MCF 10A (cell line): Measurements from ENCODE around the gene IFITM2. TPM values are rescaled to one million over a fixed set of nuclear protein-coding genes. Genes with fewer than 3 reads are reported as not detected.
"Not testable (repeated sequence)": the region's sequence is repeated elsewhere in the genome, so short reads cannot be mapped to it uniquely, and the experiment has no call there.

Experiments used
- BruUV-seq: library from RNA; stranded (reverse); fragments of 400-500 nt; replicated peaks from 2 replicates; lab custom pipeline; 2021; lab: Mats Ljungman, UMichigan
- CTCF ChIA-PET: fragments of 300-600 bp; sonication (Branson Sonifier 250); formaldehyde crosslinking; extraction: SDS; loops from one replicate; lab custom pipeline; 2021; ENCODE audit warnings: antibody characterized with exemption, inconsistent platforms; lab: Yijun Ruan, JAX
- POLR2A ChIA-PET: fragments of 300-600, 350-650 bp; sonication (Branson Sonifier 250); formaldehyde crosslinking; extraction: SDS; loops from one replicate; lab custom pipeline; 2020; ENCODE audit warnings: antibody characterized with exemption, inconsistent platforms; lab: Yijun Ruan, JAX
- DNase-seq: peaks from one replicate; pipeline ENCODE4 v3.0.0-alpha.2; 2018; ENCODE audit not compliant: unreplicated experiment
- H3K27ac Mint-ChIP-seq: one replicate; pipeline ENCODE4 v1.8.0; 2022; ENCODE audit warnings: mild to moderate bottlenecking, low read depth, mixed read lengths; ENCODE audit not compliant: unreplicated experiment
- H3K27me3 Mint-ChIP-seq: one replicate; pipeline ENCODE4 v1.8.0; 2022; ENCODE audit warnings: mixed read lengths; ENCODE audit not compliant: insufficient read depth, unreplicated experiment
- H3K36me3 Mint-ChIP-seq: one replicate; pipeline ENCODE4 v1.8.0; 2022; ENCODE audit warnings: mild to moderate bottlenecking, moderate library complexity, mixed read lengths; ENCODE audit not compliant: insufficient read depth, unreplicated experiment
- H3K4me1 Mint-ChIP-seq: one replicate; pipeline ENCODE4 v1.8.0; 2022; ENCODE audit warnings: mixed read lengths; ENCODE audit not compliant: insufficient read depth, unreplicated experiment
- H3K4me3 Mint-ChIP-seq: one replicate; pipeline ENCODE4 v1.8.0; 2022; ENCODE audit warnings: mild to moderate bottlenecking, moderate library complexity, mixed read lengths; ENCODE audit not compliant: unreplicated experiment
- H3K9me3 Mint-ChIP-seq: one replicate; pipeline ENCODE4 v1.8.0; 2022; ENCODE audit warnings: mixed read lengths; ENCODE audit not compliant: unreplicated experiment
- CTCF ChIP-seq: fragments of 200-600 bp; IDR thresholded peaks from one replicate; pipeline ENCODE4 v1.8.0; 2022; ENCODE audit warnings: antibody characterized with exemption, mild to moderate bottlenecking; ENCODE audit not compliant: unreplicated experiment
- intact Hi-C: fragments of 100-400 bp; cut with micrococcal nuclease; formaldehyde crosslinking; loops from 2 replicates; pipeline ENCODE4 v1.14.1; 2022
- total RNA-seq: library from RNA; stranded (reverse); gene quantifications from 2 replicates; pipeline ENCODE4 v1.2.3, GENCODE V29; 2022

Gene IFITM2
- total RNA-seq, 1 experiment from 2014 or later: 314 TPM

GRCh38 chr11:267491-267994 is 40.1 kb upstream of the IFITM2 start:
- Mint-ChIP-seq H3K9me3 (no peaks in the 10 kb centered on the region), H3K27me3 (peaks cover 14% of the 10 kb centered on the region), H3K27ac (peak overlapping the region; percentile 71), H3K4me3 (peak overlapping the region; percentile 70), H3K36me3 (no peaks in the 10 kb centered on the region), H3K4me1 (peaks cover 16% of the 10 kb centered on the region)
- POLR2A ChIA-PET: interaction anchor here (0.9 to 1.0 kb wide), 2 partner anchors 59 to 61 kb away, joined by 3 to 4 read pairs; partner anchors contain the start of gene BET1L
- peak; percentile 60 for DNase-seq
- BruUV-seq: no TSS peak
- no peak for TF ChIP-seq CTCF
- CTCF ChIA-PET: interaction anchor here (0.7 kb wide), 1 partner anchor 17 kb away, joined by 3 read pairs; no protein-coding TSS in a partner anchor
- intact Hi-C loops: no loop called here

GRCh38 chr11:268716-269145 is 38.9 kb upstream of the IFITM2 start:
- CTCF ChIA-PET: interaction anchor here (0.6 to 0.7 kb wide), 3 partner anchors 9 to 93 kb away, joined by 3 read pairs; partner anchors contain the start of gene NLRP6
- BruUV-seq, H3K36me3 Mint-ChIP-seq, DNase-seq, H3K27ac Mint-ChIP-seq, intact Hi-C loops, H3K9me3 Mint-ChIP-seq: not testable (repeated sequence)
- POLR2A ChIA-PET: interaction anchor here (0.7 kb wide), 2 partner anchors 20 to 125 kb away, joined by 3 read pairs; partner anchors contain the start of gene PKP3
- Mint-ChIP-seq H3K4me3 (peak overlapping the region; percentile 70), H3K4me1 (peaks cover 16% of the 10 kb centered on the region), H3K27me3 (peaks cover 19% of the 10 kb centered on the region)

GRCh38 chr11:269146-269890 is 38.3 kb upstream of the IFITM2 start:
- ChIA-PET POLR2A (interaction anchor here (0.6 kb wide), 1 partner anchor 16 kb away, joined by 4 read pairs; no protein-coding TSS in a partner anchor), CTCF (no interaction called here)
- BruUV-seq: no TSS peak
- Mint-ChIP-seq H3K27me3 (peaks cover 19% of the 10 kb centered on the region), H3K27ac (no peak overlapping the region), H3K4me1 (peaks cover 16% of the 10 kb centered on the region), H3K36me3 (no peaks in the 10 kb centered on the region), H3K9me3 (no peaks in the 10 kb centered on the region), H3K4me3 (peak overlapping the region; percentile 4)
- intact Hi-C loops: no loop called here
- no peak for TF ChIP-seq CTCF
- DNase-seq: peak; percentile 76

GRCh38 chr11:270451-271318 is 36.9 kb upstream of the IFITM2 start:
- ChIA-PET CTCF (no interaction called here), POLR2A (no interaction called here)
- no peaks in the 10 kb centered on the region for H3K36me3 Mint-ChIP-seq
- H3K4me1 Mint-ChIP-seq: peaks cover 16% of the 10 kb centered on the region
- TF ChIP-seq CTCF: no peak
- no peak overlapping the region for H3K4me3 Mint-ChIP-seq
- BruUV-seq: no TSS peak
- DNase-seq: no peak
- intact Hi-C loops: no loop called here
- H3K9me3 Mint-ChIP-seq: no peaks in the 10 kb centered on the region
- peaks cover 23% of the 10 kb centered on the region for H3K27me3 Mint-ChIP-seq
- no peak overlapping the region for H3K27ac Mint-ChIP-seq
